Astrocyte (in vitro differentiated cells and primary cell): ENCODE measurements around the gene LGR6. TPM values are rescaled to one million over a fixed set of nuclear protein-coding genes. Genes with fewer than 3 reads are reported as not detected.

Experiments
- DNase-seq: peaks from one replicate; pipeline ENCODE4 v3.0.0-alpha.2; 2010; ENCODE audit warnings: low read depth
- FAIRE-seq: peaks from 2 replicates; lab custom pipeline; 2011; peaks lifted over from hg19 to GRCh38; lab: Jason Lieb, UNC
- H2AFZ ChIP-seq: 2 replicates; pipeline ENCODE4 v1.6.0; 2012; ENCODE audit warnings: low read depth, low read length, inconsistent platforms
- H3K27ac ChIP-seq: 2 replicates; pipeline ENCODE4 v1.5.1; 2011; ENCODE audit warnings: low read depth, low read length, inconsistent platforms
- H3K27me3 ChIP-seq: 2 replicates; pipeline ENCODE4 v1.6.0; 2011; ENCODE audit warnings: low read length, inconsistent platforms; ENCODE audit not compliant: insufficient read depth
- H3K36me3 ChIP-seq: 2 replicates; pipeline ENCODE4 v1.5.1; 2011; ENCODE audit warnings: low read length, inconsistent platforms; ENCODE audit not compliant: insufficient read depth
- H3K4me1 ChIP-seq: 2 replicates; pipeline ENCODE4 v1.5.1; 2011; ENCODE audit warnings: low read length, inconsistent platforms; ENCODE audit not compliant: insufficient read depth
- H3K4me2 ChIP-seq: 2 replicates; pipeline ENCODE4 v1.6.0; 2012; ENCODE audit warnings: low read length, inconsistent platforms
- H3K4me3 ChIP-seq: 2 replicates; pipeline ENCODE4 v1.5.1; 2011; ENCODE audit warnings: low read depth, mild to moderate bottlenecking, low read length, inconsistent platforms; ENCODE audit not compliant: insufficient read depth
- H3K79me2 ChIP-seq: 2 replicates; pipeline ENCODE4 v1.6.0; 2012; ENCODE audit warnings: mild to moderate bottlenecking, low read length, inconsistent platforms; ENCODE audit not compliant: insufficient read depth
- H3K9ac ChIP-seq: 2 replicates; pipeline ENCODE4 v1.6.0; 2012; ENCODE audit warnings: mild to moderate bottlenecking, low read length, inconsistent platforms
- H3K9me3 ChIP-seq: 2 replicates; pipeline ENCODE4 v1.5.1; 2012; ENCODE audit warnings: low read depth, mild to moderate bottlenecking, low read length, inconsistent platforms; ENCODE audit not compliant: insufficient read depth
- H4K20me1 ChIP-seq: 2 replicates; pipeline ENCODE4 v1.6.0; 2012; ENCODE audit warnings: low read length, inconsistent platforms; ENCODE audit not compliant: insufficient read depth
- H3K27ac Mint-ChIP-seq: one replicate; pipeline ENCODE4 v1.8.0; 2021; ENCODE audit warnings: mild to moderate bottlenecking, mixed read lengths; ENCODE audit not compliant: unreplicated experiment
- H3K27me3 Mint-ChIP-seq: one replicate; pipeline ENCODE4 v1.8.0; 2021; ENCODE audit warnings: low read depth, mixed read lengths; ENCODE audit not compliant: unreplicated experiment
- H3K36me3 Mint-ChIP-seq: one replicate; pipeline ENCODE4 v1.8.0; 2021; ENCODE audit warnings: low read depth, mixed read lengths; ENCODE audit not compliant: unreplicated experiment
- H3K4me1 Mint-ChIP-seq: one replicate; pipeline ENCODE4 v1.8.0; 2021; ENCODE audit warnings: low read depth, mixed read lengths; ENCODE audit not compliant: unreplicated experiment
- H3K4me3 Mint-ChIP-seq: one replicate; pipeline ENCODE4 v1.8.0; 2021; ENCODE audit warnings: mild to moderate bottlenecking, moderate library complexity, mixed read lengths; ENCODE audit not compliant: unreplicated experiment
- H3K9me3 Mint-ChIP-seq: one replicate; pipeline ENCODE4 v1.8.0; 2021; ENCODE audit warnings: mild to moderate bottlenecking, mixed read lengths; ENCODE audit not compliant: unreplicated experiment
- EZH2 ChIP-seq: IDR thresholded peaks from 2 replicates; pipeline ENCODE4 v1.6.1; 2012; ENCODE audit warnings: mild to moderate bottlenecking, low read length, inconsistent platforms; ENCODE audit not compliant: insufficient read depth
- total RNA-seq: library from RNA; stranded (reverse); gene quantifications from 2 replicates; pipeline ENCODE4 v1.2.1, GENCODE V29; 2021
- TF ChIP-seq, protein P1 (sequence below): IDR thresholded peaks from 2 replicates; pipeline ENCODE4 v1.5.1; 2011; ENCODE audit warnings: low read depth, mild to moderate bottlenecking, inconsistent platforms, low read length, moderate library complexity; ENCODE audit not compliant: insufficient read depth

Gene LGR6
- total RNA-seq, 1 donor from 2014 or later = 0.27 TPM

DNA sequence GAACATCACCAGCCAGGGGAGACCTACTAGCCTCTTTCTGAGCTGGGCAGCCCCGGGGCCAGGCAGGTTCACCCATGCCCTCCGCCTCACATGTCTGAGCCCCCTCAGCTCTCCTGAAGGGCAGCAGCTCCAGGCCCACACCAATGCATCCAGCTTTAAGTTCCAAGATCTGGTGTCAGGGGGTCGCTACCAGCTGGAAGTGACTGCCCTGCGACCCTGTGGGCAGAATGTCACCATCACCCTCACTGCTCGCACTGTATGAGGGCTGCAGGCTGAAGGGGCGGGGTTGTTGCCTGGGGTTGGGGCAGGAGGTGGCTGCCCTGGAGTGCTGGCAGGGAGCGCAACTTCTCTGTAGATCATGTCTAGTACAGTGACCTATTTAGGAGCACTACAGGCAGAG is 24.7 kb upstream of the LGR6 start:
- peaks cover 14% of the 10 kb centered on the region for H3K27me3 Mint-ChIP-seq
- no peaks in the 10 kb centered on the region for H3K27me3 ChIP-seq
- no peak overlapping the region for H3K9ac ChIP-seq
- H3K79me2 ChIP-seq = no peaks in the 10 kb centered on the region
- no peak for FAIRE-seq
- no peaks in the 10 kb centered on the region for H4K20me1 ChIP-seq
- H3K4me3 ChIP-seq = no peak overlapping the region
- H3K9me3 ChIP-seq = no peaks in the 10 kb centered on the region
- TF ChIP-seq, protein P1, sequence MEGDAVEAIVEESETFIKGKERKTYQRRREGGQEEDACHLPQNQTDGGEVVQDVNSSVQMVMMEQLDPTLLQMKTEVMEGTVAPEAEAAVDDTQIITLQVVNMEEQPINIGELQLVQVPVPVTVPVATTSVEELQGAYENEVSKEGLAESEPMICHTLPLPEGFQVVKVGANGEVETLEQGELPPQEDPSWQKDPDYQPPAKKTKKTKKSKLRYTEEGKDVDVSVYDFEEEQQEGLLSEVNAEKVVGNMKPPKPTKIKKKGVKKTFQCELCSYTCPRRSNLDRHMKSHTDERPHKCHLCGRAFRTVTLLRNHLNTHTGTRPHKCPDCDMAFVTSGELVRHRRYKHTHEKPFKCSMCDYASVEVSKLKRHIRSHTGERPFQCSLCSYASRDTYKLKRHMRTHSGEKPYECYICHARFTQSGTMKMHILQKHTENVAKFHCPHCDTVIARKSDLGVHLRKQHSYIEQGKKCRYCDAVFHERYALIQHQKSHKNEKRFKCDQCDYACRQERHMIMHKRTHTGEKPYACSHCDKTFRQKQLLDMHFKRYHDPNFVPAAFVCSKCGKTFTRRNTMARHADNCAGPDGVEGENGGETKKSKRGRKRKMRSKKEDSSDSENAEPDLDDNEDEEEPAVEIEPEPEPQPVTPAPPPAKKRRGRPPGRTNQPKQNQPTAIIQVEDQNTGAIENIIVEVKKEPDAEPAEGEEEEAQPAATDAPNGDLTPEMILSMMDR = no peak
- TF ChIP-seq EZH2 = no peak
- H3K4me3 Mint-ChIP-seq = no peak overlapping the region
- H3K4me2 ChIP-seq = no peak overlapping the region
- H2AFZ ChIP-seq = no peak overlapping the region
- no peaks in the 10 kb centered on the region for H3K36me3 ChIP-seq
- DNase-seq = no peak
- no peak overlapping the region for H3K27ac ChIP-seq
- H3K4me1 Mint-ChIP-seq = peaks cover 4% of the 10 kb centered on the region
- H3K27ac Mint-ChIP-seq = no peak overlapping the region
- no peaks in the 10 kb centered on the region for H3K9me3 Mint-ChIP-seq
- H3K36me3 Mint-ChIP-seq = no peaks in the 10 kb centered on the region
- no peaks in the 10 kb centered on the region for H3K4me1 ChIP-seq

DNA sequence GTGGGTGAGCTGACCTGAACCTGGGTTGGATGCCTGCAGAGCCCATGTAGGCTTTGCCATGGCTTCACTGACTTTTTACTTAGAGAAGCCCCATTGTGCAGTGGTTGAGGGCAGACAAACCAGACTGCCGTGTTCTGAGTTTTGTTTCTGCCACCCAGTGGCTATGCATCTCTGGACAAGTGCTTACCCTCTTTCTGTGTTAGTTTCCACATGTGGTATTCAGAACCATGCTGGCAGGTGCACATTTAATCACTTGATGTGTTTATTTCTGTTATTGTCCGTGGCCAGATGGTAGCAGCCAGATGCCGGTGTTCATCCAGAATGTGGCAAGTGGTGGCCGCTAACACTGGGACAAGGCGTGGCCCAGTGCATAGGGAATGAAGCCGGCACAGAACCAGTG is 22.9 kb upstream of the LGR6 start:
- Histone ChIP-seq H3K9ac (no peak overlapping the region), H3K9me3 (no peaks in the 10 kb centered on the region), H4K20me1 (no peaks in the 10 kb centered on the region), H2AFZ (no peak overlapping the region), H3K36me3 (no peaks in the 10 kb centered on the region), H3K4me2 (no peak overlapping the region), H3K4me3 (no peak overlapping the region), H3K27me3 (no peaks in the 10 kb centered on the region), H3K4me1 (no peaks in the 10 kb centered on the region), H3K79me2 (no peaks in the 10 kb centered on the region), H3K27ac (no peak overlapping the region)
- no peak overlapping the region for H3K27ac Mint-ChIP-seq
- TF ChIP-seq, protein P1 = no peak
- no peak for TF ChIP-seq EZH2
- H3K36me3 Mint-ChIP-seq = no peaks in the 10 kb centered on the region
- H3K27me3 Mint-ChIP-seq = peaks cover 21% of the 10 kb centered on the region
- no peak overlapping the region for H3K4me3 Mint-ChIP-seq
- no peaks in the 10 kb centered on the region for H3K9me3 Mint-ChIP-seq
- peaks cover 4% of the 10 kb centered on the region for H3K4me1 Mint-ChIP-seq
- FAIRE-seq = no peak
- DNase-seq = no peak

DNA sequence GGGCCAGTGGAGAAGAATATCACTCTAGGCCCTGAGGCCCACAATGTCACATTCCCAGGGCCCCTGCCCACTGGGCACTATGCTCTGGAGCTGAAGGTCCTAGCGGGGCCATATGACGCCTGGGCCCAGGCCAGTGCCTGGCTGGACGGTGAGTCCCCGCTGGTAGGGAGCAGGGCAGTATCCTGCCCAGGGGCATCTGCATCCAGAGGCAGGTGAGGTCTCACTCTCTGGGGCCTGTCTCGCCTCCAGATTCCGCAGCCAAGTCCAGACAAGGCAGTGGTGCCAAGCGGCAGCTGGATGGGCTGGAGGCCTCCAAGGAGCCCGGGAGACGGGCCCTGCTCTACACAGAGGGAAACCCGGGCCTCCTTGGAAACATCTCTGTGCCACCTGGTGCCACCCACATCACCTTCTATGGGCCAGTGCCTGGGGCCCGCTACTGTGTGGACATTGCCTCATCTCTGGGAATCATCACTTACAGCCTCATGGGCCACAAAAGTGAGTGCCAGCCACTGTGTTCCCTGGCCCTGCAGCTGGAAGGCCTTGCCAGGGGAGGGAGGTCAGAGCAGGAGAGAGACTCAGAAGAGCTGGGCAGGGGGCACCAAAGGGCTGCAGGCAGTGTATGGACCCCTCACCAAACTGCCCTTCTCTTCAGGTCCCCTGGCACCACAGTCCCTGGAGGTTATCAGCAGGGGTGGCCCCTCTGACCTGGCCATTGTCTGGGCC is 22.1 kb upstream of the LGR6 start:
- DNase-seq = no peak
- H4K20me1 ChIP-seq = no peaks in the 10 kb centered on the region
- H3K79me2 ChIP-seq = no peaks in the 10 kb centered on the region
- FAIRE-seq = no peak
- H3K9me3 ChIP-seq = no peaks in the 10 kb centered on the region
- Mint-ChIP-seq H3K27ac (no peak overlapping the region), H3K27me3 (peaks cover 21% of the 10 kb centered on the region), H3K4me1 (peaks cover 2% of the 10 kb centered on the region), H3K4me3 (no peak overlapping the region), H3K9me3 (no peaks in the 10 kb centered on the region), H3K36me3 (no peaks in the 10 kb centered on the region)
- H3K4me1 ChIP-seq = no peaks in the 10 kb centered on the region
- no peak overlapping the region for H3K4me3 ChIP-seq
- no peaks in the 10 kb centered on the region for H3K36me3 ChIP-seq
- H2AFZ ChIP-seq = no peak overlapping the region
- no peak overlapping the region for H3K9ac ChIP-seq
- H3K4me2 ChIP-seq = no peak overlapping the region
- no peak overlapping the region for H3K27ac ChIP-seq
- no peaks in the 10 kb centered on the region for H3K27me3 ChIP-seq
- no peak for TF ChIP-seq EZH2
- TF ChIP-seq, protein P1 = no peak
